M059J (cell line): ENCODE data around the gene LMO2. TPM values are rescaled to one million over a fixed set of nuclear protein-coding genes. Genes with fewer than 3 reads are reported as not detected.
"Not testable (repeated sequence)": the region's sequence is repeated elsewhere in the genome, so short reads cannot be mapped to it uniquely, and the experiment has no call there.

Experiments
- DNase-seq: peaks from one replicate; pipeline ENCODE4 v3.0.0-alpha.2; 2012; ENCODE audit warnings: low read depth
- total RNA-seq: library from RNA; depleted of rRNA; stranded (reverse); fragments of >200 nt; shearing (Covaris generic); gene quantifications from 2 replicates; pipeline ENCODE4 v1.2.3, GENCODE V29; 2014; rRNA removed

The LMO2 gene
- total RNA-seq, 1 experiment from 2014 or later, result 0.54 TPM

GRCh38 chr11:33825854-33826560 is 65.9 kb downstream of the LMO2 start:
- DNase-seq, result no peak

GRCh38 chr11:33822981-33823380 is 68.9 kb downstream of the LMO2 start:
- not testable (repeated sequence) for DNase-seq

GRCh38 chr11:33819278-33820035 is 72.4 kb downstream of the LMO2 start:
- no peak for DNase-seq

Other genes with a start within 250 kb of the LMO2 start
- not detected in 2 replicates for gene C11orf91, start 191.2 kb downstream of the LMO2 start, total RNA-seq
- 611 and 742 TPM in 2 replicates for gene CD59, start 155.7 kb downstream of the LMO2 start, total RNA-seq
- gene FBXO3, start 117.6 kb downstream of the LMO2 start, total RNA-seq, result 46.1 and 63.7 TPM in 2 replicates
- gene CAPRIN1, start 159.7 kb upstream of the LMO2 start, total RNA-seq, result 172 and 283 TPM in 2 replicates
- gene NAT10, start 213.6 kb upstream of the LMO2 start, total RNA-seq, result 22.5 and 40.3 TPM in 2 replicates